Fibroblast of lung (primary cell): ENCODE measurements around the gene CYP2R1. TPM values are rescaled to one million over a fixed set of nuclear protein-coding genes. Genes with fewer than 3 reads are reported as not detected.

ENCODE experiments used
- DNase-seq, 2 donors: peaks; one replicate each; pipeline versions ENCODE4 v3.0.0 to v3.0.0-alpha.2; 2010; ENCODE audit warnings: low read depth in 2 of 2
- H2AFZ ChIP-seq: 2 replicates; pipeline ENCODE4 v1.5.1; 2012; ENCODE audit warnings: low read length, control low read depth, inconsistent platforms
- H3K27ac ChIP-seq: 2 replicates; pipeline ENCODE4 v1.5.1; 2011; ENCODE audit warnings: low read length, control low read depth; ENCODE audit not compliant: insufficient read depth
- H3K27me3 ChIP-seq: 2 replicates; pipeline ENCODE4 v1.5.1; 2011; ENCODE audit warnings: mild to moderate bottlenecking, low read length; ENCODE audit not compliant: control insufficient read depth, insufficient read depth
- H3K36me3 ChIP-seq: 2 replicates; pipeline ENCODE4 v1.5.1; 2011; ENCODE audit warnings: low read length; ENCODE audit not compliant: control insufficient read depth, insufficient read depth
- H3K4me1 ChIP-seq: 2 replicates; pipeline ENCODE4 v1.5.1; 2011; ENCODE audit warnings: low read length; ENCODE audit not compliant: control insufficient read depth, insufficient read depth; ENCODE audit errors: extremely low read depth
- H3K4me2 ChIP-seq: 2 replicates; pipeline ENCODE4 v1.5.1; 2011; ENCODE audit warnings: low read length, control low read depth; ENCODE audit not compliant: insufficient read depth; ENCODE audit errors: extremely low read depth
- H3K4me3 ChIP-seq, 4 experiments: fragments of 200-600 bp in 1 of 4; sonication (generic) in 1 of 4; replicated peaks in 1 of 4; 2 replicates each; pipeline ENCODE4 v1.5.1; 2011 to 2016; ENCODE audit warnings: low read length in 4 of 4, low read depth in 3 of 4, mild to moderate bottlenecking in 3 of 4, control low read depth in 2 of 4, inconsistent platforms in 1 of 4, mixed read lengths in 1 of 4; ENCODE audit not compliant: insufficient read depth in 1 of 4; ENCODE audit errors: control extremely low read depth in 1 of 4
- H3K79me2 ChIP-seq: 2 replicates; pipeline ENCODE4 v1.5.1; 2012; ENCODE audit warnings: mild to moderate bottlenecking, low read length, inconsistent platforms; ENCODE audit not compliant: control insufficient read depth, insufficient read depth
- H3K9ac ChIP-seq: 2 replicates; pipeline ENCODE4 v1.5.1; 2011; ENCODE audit warnings: mild to moderate bottlenecking, low read length, control low read depth; ENCODE audit not compliant: insufficient read depth
- H3K9me3 ChIP-seq: 2 replicates; pipeline ENCODE4 v1.5.1; 2012; ENCODE audit warnings: low read depth, low read length; ENCODE audit not compliant: control insufficient read depth, insufficient read depth
- H4K20me1 ChIP-seq: 2 replicates; pipeline ENCODE4 v1.5.1; 2011; ENCODE audit warnings: low read length; ENCODE audit not compliant: control insufficient read depth, insufficient read depth; ENCODE audit errors: extremely low read depth
- CTCF ChIP-seq, 2 donors: IDR thresholded peaks in 1 of 2; conservative IDR thresholded peaks in 1 of 2; 1 replicate in 1 of 2; 2 replicates in 1 of 2; pipeline ENCODE4 v1.5.1; 2011 to 2012; ENCODE audit warnings: low read length in 2 of 2, control low read depth in 1 of 2, inconsistent platforms in 1 of 2, low read depth in 1 of 2, mild to moderate bottlenecking in 1 of 2
- EZH2 ChIP-seq: IDR thresholded peaks from 2 replicates; pipeline ENCODE4 v1.5.1; 2012; ENCODE audit warnings: low read length, control low read depth, mild to moderate bottlenecking; ENCODE audit errors: missing control alignments
- polyA plus RNA-seq, 2 donors: library from polyadenylated mRNA; depleted of rRNA in 1 of 2; stranded (reverse) in 1 of 2; unstranded in 1 of 2; fragments of >200 nt; gene quantifications; 2 replicates each; pipeline ENCODE4 v1.2.1, GENCODE V29; 2011 to 2012; ENCODE audit warnings: missing spikeins in 1 of 2
- total RNA-seq: library from RNA; depleted of rRNA; stranded (reverse); fragments of >200 nt; gene quantifications from 2 replicates; pipeline ENCODE4 v1.2.1, GENCODE V29; 2014

Gene CYP2R1
- total and polyA plus RNA-seq, 2 donors (not counting 1 experiment from before 2014, with no cell fraction given) = 4.2 to 13.9 TPM

GRCh38 chr11:14924318-14924717 is 32.3 kb upstream of the CYP2R1 start:
- Histone ChIP-seq H4K20me1 (no peaks in the 10 kb centered on the region), H2AFZ (no peak overlapping the region), H3K9ac (no peak overlapping the region), H3K27ac (no peak overlapping the region), H3K4me2 (no peak overlapping the region), H3K4me1 (no peaks in the 10 kb centered on the region), H3K27me3 (no peaks in the 10 kb centered on the region), H3K9me3 (no peaks in the 10 kb centered on the region), H3K36me3 (no peaks in the 10 kb centered on the region), H3K4me3 (no peak overlapping the region), H3K79me2 (no peaks in the 10 kb centered on the region)
- DNase-seq = no peak
- TF ChIP-seq CTCF (conservative IDR thresholded peaks at IDR 0.05 in 1 of 2, IDR thresholded peaks at IDR 0.05 in 1 of 2; ENCODE audit: low read depth in 1 of 2, low read length in 2 of 2) = no peak
- TF ChIP-seq EZH2 = no peak

DNA sequence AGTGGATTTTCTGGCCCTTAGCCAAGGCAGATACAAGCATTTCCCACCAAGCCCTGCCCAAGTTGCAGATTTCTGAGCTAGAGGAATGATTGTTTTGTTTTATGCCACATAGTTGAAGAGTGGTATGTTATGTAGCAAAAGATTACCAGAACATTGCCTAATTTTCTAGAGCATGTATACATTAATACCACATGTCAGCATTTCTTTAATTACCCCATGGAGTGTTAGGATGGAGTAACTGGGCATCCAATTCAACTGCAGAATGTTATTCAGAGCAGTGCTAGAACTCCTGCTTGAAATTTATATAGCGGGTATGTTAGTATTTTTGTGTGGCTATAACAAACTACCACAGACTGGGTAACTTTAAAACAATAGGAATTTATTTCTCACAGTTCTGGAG is 24.4 kb upstream of the CYP2R1 start:
- H4K20me1 ChIP-seq = no peaks in the 10 kb centered on the region
- H3K27ac ChIP-seq = no peak overlapping the region
- H3K4me1 ChIP-seq = no peaks in the 10 kb centered on the region
- TF ChIP-seq EZH2 (no peak), CTCF (conservative IDR thresholded peaks at IDR 0.05 in 1 of 2, IDR thresholded peaks at IDR 0.05 in 1 of 2; ENCODE audit: low read depth in 1 of 2, low read length in 2 of 2) (no peak)
- no peaks in the 10 kb centered on the region for H3K9me3 ChIP-seq
- H3K27me3 ChIP-seq = no peaks in the 10 kb centered on the region
- H3K4me2 ChIP-seq = no peak overlapping the region
- no peaks in the 10 kb centered on the region for H3K36me3 ChIP-seq
- H2AFZ ChIP-seq = no peak overlapping the region
- no peak overlapping the region for H3K4me3 ChIP-seq
- DNase-seq = no peak
- H3K79me2 ChIP-seq = no peaks in the 10 kb centered on the region
- H3K9ac ChIP-seq = no peak overlapping the region

- Histone ChIP-seq H3K4me2 (no peak overlapping the region), H3K4me3 (no peak overlapping the region), H3K79me2 (no peaks in the 10 kb centered on the region), H3K27ac (no peak overlapping the region), H3K36me3 (no peaks in the 10 kb centered on the region), H3K27me3 (no peaks in the 10 kb centered on the region), H3K9me3 (no peaks in the 10 kb centered on the region), H2AFZ (no peak overlapping the region), H3K4me1 (no peaks in the 10 kb centered on the region), H3K9ac (no peak overlapping the region), H4K20me1 (no peaks in the 10 kb centered on the region)
- TF ChIP-seq EZH2 (no peak), CTCF (conservative IDR thresholded peaks at IDR 0.05 in 1 of 2, IDR thresholded peaks at IDR 0.05 in 1 of 2; ENCODE audit: low read depth in 1 of 2, low read length in 2 of 2) (no peak)
- DNase-seq = no peak
These were observed 22.5 kb upstream of the CYP2R1 start for GRCh38 chr11:14914536-14914935.
